Bronchus fibroblast of lung (primary cell): ENCODE measurements around the gene NOX4. TPM values are rescaled to one million over a fixed set of nuclear protein-coding genes. Genes with fewer than 3 reads are reported as not detected.

ENCODE experiments used
- total RNA-seq: library from RNA; depleted of rRNA; stranded (reverse); fragments of >200 nt; gene quantifications from 2 replicates; pipeline ENCODE4 v1.2.3, GENCODE V29; 2015

Gene NOX4
- total RNA-seq, result 1.3 and 3.0 TPM in 2 replicates

GRCh38 chr11:89490981-89491690, at the start of gene NOX4:
Gene NOX4, minus strand, starts transcription at chr11:89491375. Its CDS starts 129 bp downstream, at chr11:89491246.

Other genes starting within 250 kb of the NOX4 start
- not detected in 2 replicates for gene TRIM77, start 218.9 kb upstream of the NOX4 start, total RNA-seq